NB4 (cell line): ENCODE data around the gene CLDN7.

Source experiments
- MYC ChIP-seq: IDR thresholded peaks from 2 replicates; pipeline ENCODE4 v1.6.1; 2011; ENCODE audit warnings: low read depth, low read length
- POLR2A ChIP-seq: IDR thresholded peaks from 2 replicates; pipeline ENCODE4 v1.6.1; 2011; ENCODE audit warnings: mild to moderate bottlenecking; ENCODE audit not compliant: insufficient read length; ENCODE audit errors: extremely low read depth
- TF ChIP-seq, protein P1 (sequence below): IDR thresholded peaks from one replicate; pipeline ENCODE4 v1.5.1; 2012; ENCODE audit warnings: low read depth, low read length
- TF ChIP-seq, protein P2 (sequence below): IDR thresholded peaks from 2 replicates; pipeline ENCODE4 v1.6.1; 2011; ENCODE audit warnings: low read depth, low read length

GRCh38 chr17:7215136-7215638 is 47.1 kb downstream of the CLDN7 start:
- TF ChIP-seq, protein P1, sequence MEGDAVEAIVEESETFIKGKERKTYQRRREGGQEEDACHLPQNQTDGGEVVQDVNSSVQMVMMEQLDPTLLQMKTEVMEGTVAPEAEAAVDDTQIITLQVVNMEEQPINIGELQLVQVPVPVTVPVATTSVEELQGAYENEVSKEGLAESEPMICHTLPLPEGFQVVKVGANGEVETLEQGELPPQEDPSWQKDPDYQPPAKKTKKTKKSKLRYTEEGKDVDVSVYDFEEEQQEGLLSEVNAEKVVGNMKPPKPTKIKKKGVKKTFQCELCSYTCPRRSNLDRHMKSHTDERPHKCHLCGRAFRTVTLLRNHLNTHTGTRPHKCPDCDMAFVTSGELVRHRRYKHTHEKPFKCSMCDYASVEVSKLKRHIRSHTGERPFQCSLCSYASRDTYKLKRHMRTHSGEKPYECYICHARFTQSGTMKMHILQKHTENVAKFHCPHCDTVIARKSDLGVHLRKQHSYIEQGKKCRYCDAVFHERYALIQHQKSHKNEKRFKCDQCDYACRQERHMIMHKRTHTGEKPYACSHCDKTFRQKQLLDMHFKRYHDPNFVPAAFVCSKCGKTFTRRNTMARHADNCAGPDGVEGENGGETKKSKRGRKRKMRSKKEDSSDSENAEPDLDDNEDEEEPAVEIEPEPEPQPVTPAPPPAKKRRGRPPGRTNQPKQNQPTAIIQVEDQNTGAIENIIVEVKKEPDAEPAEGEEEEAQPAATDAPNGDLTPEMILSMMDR: no peak
- TF ChIP-seq POLR2A: no peak
- TF ChIP-seq, protein P2, sequence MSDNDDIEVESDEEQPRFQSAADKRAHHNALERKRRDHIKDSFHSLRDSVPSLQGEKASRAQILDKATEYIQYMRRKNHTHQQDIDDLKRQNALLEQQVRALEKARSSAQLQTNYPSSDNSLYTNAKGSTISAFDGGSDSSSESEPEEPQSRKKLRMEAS: no peak
- TF ChIP-seq MYC: no peak
